CD4-positive, alpha-beta T cell treated with Interleukin-10 for 1 hour (primary cell): ENCODE results near the gene OLFM1.

Experiments
- DNase-seq: peaks from one replicate; pipeline ENCODE4 v3.0.0-alpha.2; 2020

The OLFM1 gene

DNA sequence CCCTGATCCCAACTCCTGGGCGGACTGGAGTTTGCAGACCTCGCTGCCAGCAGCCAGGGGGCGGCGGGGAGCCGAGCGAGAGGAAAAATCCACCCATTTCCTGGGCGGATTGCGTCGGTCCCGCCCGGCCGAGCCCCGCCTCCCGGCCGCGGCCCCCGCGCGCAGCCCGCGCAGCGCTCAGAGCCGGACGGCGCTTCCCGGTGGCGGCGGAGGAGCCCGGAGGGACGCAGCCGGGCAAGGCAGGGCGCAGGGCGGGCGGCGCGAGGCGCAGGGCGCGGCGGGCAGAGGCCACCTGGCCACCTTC lies at the start of gene OLFM1:
Gene OLFM1, plus strand, starts transcription at position 180 of the 304 bp plus-strand sequence. CDS start 322 bp downstream, outside the sequence.
- DNase-seq, result no peak

DNA sequence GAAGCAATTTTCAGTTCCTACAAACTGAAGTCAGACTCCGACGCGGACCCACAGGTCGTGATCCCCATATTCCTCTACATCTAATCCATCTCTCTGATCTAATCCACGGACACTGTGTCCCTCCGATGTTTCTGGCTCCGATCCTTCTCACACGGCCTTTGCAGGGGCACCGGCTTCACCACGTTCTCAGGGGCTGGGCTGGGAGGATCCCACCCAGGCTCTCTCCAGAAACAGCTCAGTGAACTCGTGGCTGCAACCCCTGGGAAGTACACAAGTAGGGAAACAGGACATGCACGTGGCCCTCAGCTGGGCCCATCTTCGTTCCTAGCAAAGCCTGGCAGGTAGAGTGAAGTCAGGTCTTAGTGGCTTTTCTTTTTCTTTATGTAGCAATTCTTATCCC lies 49.1 kb upstream of the OLFM1 start:
- no peak for DNase-seq

DNA sequence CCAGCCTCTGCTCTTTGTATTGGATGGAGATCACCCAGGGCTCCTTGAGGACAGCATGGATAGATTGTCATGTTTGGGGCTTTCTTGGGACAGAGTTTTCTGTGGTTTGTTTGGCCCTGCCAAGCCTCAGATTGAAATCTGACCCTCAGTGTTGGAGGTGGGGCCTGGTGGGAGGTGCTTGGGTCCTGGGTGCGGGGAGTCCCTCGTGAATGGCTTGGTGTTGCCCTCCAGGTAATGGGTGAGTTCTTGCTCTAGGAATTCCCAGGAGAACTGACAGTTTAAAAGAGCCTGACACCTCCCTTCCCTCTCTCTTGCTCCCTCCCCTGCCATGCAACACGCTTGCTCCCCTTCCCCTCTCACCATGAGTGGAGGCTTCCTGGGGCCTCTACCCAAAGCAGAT lies 48.6 kb upstream of the OLFM1 start:
- no peak for DNase-seq

DNA sequence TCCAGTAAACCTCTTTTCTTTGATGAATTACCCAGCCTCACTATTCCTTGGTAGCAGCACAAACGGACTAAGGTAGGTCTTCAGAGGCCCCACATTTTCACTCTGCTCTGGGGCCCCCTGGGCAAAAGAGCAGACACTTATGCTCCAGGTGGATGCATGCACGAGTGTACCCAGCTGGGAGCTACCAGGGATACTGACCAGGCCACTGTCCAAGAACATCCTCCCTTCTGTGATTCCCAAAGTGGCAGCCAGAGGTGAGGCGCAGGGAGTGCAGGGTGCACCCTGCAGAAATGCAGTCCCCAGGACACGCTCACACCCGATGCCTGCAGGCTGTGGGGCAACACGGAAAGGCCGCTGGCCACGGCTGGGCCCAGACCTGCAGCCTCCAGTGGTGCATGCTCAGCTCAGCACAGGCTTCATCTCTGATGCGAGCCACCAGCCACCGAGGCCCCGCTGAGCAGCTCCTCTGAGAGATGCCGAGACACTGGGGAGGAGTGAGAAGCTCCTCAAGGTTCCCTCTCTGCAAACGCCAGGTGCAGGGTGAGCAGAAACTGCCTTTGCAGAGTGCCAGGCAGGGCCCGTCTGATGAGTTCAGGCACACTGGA lies 48.1 kb upstream of the OLFM1 start:
- no peak for DNase-seq

DNA sequence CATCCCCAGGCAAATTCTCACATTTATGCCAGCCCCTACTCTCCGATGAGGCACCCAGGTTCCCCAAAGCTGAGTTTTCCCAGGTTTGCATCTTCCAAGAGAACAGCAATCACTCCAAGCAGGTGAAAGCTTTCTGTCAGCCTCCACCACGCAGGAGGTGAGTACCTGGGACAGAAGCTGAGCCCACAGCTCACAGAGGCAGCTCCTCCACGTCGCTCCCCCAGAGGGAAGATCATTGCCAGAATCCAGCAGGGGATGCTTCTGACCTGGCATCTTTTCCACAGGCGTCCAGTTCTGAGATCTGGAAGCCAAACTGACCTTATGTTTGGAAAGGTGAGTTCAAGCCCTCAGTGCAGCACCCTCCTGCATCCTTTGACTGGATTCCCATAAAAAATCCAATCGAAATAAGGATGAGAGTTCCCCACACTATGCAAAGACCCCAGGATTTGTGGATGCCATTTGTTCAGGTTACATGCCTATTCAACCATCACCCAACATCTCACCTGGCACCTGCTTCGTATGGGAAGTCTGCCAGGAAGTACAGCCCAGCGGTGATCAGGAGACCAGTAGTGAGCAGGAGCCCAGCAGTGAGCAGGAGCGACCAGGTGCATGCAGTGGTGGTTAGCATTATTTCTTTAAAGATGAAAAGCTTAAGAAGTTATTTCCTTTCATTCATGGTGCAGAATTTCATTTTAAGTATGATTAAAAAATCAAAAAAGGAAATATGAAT lies 47.4 kb upstream of the OLFM1 start:
- DNase-seq, result no peak

DNA sequence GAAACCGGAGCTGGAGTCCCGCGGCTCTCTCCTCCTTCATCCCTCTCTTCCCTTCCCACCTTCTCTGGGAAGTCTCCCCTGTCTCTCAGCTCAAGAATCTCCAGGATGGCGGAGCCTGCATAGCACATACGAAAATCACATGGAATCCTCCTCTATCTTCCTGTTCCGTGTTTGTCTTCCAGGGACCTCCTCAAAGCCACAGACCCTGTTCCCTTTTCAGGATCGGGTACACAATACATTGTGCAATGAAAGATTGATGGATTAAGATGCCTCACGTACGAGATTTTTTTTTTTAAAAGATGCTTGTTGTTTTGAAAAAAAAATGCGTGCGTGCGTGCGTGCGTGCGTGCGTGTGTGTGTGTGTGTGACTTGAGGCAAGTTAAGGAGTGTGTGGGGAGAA lies 46.6 kb upstream of the OLFM1 start:
- no peak for DNase-seq

DNA sequence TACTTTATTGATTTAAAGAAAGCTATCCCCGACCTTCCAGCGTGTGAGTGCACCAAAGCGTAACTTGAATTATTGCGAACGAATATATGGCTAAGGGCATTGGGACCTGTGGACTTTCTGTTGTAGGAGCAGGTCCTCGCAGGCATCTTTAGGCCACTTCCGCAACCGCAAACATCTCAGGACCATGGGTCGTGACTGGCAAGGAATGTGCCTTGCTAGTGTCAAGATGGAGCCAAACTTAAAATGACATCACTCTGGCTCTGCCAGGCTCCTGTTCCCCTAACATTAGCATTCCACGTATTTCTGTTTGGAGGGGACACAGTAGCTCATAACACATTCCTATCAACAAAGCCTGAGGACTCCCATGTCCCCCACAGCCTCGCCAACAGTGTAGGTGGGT lies 44.1 kb upstream of the OLFM1 start:
- no peak for DNase-seq

DNA sequence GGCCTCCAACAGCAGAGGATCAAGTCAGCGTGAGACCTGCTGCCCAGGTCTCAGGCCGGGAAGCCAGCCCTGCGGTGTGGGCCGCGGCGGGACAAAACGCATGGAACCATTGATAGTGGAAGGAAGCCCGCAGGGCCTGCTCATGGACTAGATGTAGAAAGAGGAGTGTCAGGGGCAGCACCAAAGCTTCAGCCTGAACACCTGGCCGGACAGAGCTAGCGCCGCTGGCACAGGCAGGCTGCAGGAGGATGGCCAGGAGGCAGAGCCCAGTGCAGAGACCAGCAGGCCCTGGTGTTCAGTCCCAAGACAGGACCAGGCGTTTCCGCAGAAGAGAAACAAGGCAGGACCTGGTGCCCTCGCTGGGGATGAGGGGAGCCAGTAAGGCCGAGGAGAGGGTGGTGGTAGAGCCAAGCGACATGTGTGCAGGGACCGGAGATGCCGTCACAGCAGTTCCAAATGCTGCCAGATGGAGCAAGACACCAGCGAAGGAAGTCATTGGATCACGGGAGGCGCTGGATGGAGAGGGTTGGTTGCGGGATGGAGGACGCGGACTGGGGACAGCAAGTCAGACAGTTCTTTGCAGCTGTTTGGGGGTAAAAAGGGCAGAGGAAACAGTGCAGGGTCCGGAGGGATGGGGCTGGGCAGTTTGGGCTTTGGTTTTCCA lies 42.1 kb upstream of the OLFM1 start:
- no peak for DNase-seq

DNA sequence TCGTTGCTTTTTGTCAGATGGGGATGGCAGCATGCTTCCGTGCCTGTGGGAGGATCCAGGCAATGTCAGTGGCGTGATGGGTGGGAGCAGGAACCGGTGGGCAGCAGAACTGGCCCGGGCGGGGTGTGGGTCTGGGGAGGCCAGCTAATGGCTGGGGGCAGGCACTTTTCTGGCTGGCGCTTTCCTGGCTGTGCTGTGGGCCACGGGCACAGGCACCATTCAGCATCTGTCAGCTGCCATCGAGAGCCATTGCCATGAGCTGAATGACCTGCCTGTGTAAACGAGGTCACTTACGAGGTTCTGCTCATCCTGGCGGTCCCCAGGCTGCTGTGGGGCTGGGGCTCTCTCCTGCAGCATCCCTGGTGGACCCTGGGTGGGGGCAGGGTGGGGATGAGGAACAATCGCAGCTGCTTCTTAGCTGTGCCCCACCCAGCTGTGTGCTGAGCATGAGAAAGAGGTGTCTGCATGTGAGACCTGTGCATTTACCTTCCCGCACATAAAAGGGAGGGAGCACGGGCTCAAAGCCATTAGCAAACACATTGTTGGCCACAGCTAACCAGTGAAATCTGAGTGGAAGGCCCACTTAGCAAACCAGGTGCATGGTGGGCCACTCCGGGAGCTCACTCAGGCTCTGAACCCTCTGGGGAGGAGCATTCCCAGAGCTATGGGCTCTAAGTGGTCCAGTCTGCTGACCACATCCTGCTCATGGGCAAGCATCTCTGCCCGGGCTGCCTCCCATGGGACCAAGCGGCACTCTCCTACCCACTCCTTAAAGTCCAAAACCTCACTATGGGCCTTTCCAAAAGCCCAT lies 41.3 kb upstream of the OLFM1 start:
- no peak for DNase-seq

DNA sequence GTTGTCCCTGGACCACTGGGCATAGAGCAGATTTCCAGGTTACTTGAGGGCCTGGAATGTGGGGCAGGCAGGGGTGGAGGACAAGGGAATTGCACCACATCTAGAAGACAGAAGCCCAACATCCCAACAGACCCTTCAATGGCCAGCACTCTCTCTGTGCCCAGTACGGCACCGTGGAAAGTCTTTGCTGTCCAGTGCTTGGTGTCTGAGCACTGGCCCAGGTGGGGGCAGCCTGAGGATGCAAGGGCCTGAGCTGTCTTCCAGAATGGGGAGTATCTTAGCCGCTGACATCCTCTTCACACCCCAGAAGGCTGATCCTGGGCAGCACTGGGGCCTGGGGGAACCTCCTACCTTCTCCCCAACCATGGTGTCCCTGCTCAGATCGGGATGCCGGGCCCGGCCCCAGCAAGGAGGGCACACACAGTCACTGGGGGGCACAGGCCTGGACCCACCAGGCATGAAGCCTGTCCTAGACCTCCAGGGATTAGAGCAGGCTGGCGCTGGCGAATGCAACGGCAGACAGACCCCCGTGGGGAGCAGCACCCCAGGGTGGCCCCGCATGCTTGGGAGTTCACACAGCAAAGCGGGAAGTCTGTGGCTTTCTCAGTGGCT lies 40.6 kb upstream of the OLFM1 start:
- no peak for DNase-seq

DNA sequence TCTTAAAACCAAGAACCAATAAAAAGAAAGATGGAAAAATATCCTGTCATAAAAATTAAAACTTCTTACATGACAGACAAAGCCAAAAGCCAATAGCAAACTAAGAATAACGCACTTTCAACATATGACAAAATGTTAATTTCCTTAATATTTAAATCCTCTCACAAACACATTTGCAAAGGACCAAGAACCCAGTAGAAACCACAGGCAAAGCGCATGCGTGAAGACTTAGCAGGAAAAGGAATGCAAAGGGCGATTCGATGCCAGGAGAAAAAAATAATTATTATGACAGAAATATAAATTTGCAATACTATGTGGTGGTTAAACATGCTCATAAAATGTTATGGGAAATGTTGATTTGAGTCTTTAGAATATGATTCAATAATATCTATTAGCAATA lies 39.9 kb upstream of the OLFM1 start:
- no peak for DNase-seq

DNA sequence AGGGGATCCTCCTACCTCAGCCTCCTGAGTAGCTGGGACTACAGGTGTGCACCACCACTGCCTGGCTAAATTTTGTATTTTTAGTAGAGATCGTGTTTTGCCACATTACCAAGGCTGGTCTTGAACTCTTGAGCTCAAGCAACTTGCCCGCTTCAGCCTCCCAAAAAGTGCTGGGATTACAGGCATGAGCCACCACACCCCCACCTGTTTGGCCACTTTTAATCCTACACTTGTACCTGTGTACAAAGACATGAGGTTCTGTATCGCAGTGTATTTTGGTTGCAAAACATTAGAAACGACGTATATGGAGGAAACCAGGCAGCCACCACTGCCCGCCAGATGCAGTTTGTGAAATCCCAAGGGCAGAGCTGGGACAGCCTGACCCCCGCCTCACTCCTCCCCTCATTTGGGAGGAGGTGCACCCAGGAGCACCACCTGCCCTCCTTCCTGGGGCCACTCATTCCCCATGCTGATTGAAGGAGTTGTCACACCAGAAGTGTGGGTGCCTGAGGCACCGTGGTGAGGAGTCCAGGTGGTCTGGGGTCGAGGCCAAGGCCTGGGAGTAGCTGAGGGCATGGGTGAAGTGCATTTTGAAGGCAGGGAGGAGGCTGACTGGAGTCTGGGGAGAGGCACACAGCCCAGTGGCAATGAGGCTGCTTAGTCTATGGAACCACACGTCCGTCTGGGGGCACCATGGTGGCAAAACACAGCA lies 39.3 kb upstream of the OLFM1 start:
- DNase-seq, result no peak

DNA sequence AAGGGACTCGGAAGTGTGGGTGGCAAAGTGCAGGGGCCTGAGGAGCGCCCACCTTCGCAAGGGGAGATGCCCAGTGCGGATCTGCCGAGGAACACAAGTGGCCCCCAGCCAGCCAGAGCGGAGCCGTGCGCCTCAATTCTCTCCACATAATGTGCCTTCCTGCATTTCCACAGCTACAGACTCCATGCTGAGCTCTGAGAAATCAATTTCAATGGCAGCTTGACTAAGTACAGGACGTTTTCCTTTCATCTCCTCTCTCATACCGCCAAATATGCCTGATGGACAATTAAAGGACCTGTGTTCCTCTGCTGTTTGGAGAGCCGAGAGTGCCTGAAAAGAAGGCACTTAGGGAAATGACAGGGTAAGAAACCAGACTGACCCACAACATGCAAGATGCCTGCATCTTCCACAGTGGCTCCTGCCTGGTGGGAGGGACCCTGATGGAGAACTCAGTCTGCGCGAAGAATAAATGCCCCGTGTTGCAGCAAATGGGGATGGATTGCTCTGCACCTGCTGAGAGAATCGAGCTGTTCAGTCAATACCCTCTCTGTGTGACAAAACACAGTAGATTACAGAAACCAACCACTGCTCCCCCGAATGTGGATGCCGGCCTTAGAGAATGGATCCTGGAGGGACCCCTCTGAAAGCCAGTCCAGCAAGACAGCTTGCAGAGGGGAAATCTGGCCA lies 38.6 kb upstream of the OLFM1 start:
- no peak for DNase-seq

DNA sequence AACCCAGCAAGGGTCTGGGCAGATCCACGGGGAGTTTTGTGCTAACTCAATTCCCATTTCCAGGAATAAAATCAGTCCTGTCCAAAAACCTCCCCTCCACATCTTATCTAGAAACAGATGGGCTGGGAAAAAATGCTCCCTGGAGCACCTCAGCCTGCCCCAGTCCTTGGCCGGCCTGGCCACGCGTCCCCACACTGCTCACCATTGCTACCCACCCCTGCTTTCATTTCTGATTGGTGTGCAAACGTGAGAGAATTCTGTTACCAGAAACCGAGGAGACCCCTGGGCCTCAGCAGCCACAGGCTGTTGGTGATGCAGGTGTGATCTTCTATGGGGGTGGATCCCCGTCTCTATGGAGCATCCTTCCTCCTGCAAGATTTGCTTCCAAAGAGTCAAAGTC lies 38.0 kb upstream of the OLFM1 start:
- DNase-seq, result no peak

DNA sequence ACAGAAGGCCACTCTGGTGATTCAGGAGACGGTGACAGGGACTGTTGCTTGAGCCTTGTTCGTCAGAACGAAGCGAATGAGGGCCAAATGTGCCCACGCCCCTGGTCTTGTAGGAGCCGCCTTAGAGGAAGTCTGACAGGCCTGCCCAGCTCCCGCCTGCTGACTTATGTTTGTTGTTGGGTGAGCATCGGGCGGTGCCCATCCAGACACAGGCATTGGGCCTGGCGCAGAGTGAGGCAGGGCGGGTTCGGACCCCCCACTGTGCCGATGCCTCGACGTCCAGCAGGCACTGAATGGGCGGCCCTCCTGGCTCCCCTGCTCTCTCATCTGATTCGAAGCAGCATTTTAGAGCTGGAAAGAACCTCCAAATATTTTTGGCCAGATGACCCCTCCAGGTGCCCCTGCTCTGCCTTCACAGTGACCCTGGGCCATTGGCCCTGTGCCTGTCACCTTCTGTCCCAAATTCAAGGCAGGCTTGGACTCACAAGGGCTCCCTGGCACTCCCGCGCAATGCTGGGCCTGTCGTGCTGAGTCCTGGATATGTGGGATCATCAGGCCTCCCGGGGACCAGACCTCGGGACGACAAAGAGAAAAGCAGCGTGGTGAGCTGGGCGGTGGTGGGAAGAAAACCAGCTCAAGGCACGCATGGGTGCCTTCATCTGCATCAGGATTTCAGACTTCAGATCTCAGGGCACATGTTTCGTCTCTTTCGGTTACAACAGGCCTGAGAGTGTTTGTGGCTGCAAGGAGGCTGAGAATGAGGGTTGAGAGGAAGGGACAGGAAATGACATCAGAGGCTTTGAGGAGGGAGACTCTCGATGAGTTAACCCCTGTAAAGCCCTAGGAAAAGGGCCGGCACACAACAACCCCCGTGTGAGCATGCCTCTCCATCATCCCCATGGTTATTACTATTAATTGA lies 37.1 kb upstream of the OLFM1 start:
- DNase-seq, result no peak

DNA sequence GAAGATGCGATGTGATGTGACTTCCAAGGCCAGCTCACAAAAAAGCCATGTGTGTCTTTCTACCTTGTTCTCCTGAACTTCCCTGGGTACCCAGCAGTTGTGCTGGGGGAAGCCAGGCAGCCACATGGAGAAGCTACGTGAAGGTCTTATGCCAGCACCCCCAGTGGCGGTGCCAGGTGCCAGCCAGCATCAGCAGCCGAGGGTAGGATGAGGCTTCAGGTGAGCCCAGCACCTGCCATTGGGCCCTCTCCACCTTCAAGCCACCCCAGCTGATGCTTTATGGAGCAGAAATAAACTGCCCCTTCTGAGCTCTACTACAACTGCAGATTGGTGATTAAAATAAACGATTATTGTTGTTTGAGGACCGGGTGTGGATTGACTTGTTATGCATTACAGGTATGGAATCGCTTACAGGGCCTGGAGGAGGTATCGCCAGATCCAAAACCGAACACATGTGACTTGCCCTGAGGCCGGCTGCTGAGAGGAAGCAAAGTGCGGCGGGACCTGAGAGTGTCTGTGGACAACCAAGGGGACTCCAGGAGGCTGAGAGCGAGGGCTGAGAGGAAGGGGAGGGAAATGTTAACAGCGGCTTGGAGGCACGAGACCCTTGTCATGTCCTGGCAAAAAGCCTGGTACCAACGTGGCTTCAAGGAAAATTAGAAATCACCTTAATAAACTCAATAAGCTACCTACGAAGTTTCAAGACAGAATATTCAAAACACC lies 36.0 kb upstream of the OLFM1 start:
- DNase-seq, result no peak

DNA sequence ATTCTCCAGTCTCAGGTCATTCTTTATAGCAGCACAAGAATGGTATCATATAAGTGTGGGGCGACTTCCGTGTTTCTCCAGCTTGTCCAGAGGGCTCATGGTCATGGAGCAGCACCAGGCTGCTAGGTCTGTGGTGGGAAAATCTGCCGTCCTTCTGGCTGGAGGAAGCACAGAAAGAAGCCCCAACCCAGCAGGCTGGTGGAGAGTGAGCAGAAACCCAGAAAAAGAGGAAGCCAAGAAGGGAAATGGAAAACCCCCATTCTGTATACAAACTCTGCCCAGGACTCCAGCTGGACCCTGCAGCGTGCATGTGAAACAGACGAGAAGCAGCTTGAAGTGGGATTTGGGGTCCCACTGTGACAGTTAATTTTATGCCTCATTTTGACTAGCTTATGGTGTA lies 34.3 kb upstream of the OLFM1 start:
- no peak for DNase-seq

DNA sequence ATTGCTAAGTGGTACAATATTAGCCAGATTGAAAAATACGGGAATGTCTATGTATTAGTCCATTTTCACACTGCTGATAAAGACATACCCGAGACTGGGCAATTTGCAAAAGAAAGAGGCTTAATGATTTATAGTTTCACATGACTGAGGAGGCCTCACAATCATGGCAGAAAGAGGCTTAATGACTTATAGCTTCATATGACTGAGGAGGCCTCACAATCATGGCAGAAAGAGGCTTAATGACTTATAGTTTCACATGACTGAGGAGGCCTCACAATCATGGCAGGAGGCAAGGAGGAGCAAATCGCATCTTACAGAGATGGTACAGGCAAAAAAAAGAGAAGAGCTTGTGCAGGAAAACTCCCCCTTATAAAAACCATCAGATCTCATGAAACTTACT lies 32.3 kb upstream of the OLFM1 start:
- no peak for DNase-seq

DNA sequence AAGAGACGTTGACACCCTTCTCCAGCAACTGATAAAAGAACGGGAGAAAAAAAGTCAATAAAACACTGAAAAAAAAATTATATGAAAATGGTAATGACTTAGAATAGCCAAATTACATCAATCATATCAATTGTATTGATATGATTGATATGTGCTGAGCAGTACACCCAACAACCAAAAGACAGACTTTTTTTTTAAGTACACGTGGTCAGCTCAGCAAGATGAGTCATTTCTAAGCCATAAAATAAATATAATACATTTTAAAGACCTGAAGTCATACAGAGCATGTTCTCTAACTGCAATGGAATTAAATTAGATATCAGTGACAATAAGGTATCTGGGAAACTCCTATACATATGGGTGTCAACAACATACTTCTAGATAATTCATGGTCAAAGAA lies 30.9 kb upstream of the OLFM1 start:
- no peak for DNase-seq

DNA sequence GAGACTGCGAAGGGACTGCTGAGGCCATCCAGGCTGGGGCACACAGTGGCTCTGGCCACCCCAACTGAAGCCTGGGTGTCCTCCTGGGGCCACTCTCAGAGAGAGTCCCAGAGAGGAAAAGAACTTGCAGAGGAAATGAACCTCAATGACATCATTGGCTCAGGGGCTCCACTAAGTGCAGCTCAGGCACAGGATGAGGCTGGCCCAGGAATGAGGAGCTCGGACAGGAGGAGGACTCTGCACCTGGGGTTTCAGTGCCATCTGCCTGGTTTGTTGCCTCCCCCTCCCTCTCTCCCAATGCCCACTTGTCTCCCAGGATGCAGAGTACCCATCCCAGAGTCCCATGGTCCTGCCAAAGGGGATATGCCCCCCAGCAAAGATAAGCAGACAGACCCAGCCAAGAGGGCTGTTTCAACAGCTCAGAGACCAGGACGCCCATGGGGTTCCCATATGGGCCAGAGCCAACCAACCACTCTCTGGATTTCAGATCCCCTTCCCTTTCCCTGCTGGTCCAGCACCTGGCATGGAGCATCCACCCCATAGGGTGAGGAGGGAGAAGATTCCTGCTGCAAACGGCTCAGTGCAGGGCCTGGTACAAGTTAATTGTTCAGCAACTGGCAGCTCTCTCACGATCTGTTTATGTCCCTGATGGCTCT lies 26.9 kb upstream of the OLFM1 start:
- DNase-seq, result no peak
